ENCODE results near the gene SCD.
A peak's percentile ranks its signal among the peaks of the same experiment; 100 is the strongest.
"Not testable (repeated sequence)": the region's sequence is repeated elsewhere in the genome, so short reads cannot be mapped to it uniquely, and the experiment has no call there.

The SCD gene

DNA sequence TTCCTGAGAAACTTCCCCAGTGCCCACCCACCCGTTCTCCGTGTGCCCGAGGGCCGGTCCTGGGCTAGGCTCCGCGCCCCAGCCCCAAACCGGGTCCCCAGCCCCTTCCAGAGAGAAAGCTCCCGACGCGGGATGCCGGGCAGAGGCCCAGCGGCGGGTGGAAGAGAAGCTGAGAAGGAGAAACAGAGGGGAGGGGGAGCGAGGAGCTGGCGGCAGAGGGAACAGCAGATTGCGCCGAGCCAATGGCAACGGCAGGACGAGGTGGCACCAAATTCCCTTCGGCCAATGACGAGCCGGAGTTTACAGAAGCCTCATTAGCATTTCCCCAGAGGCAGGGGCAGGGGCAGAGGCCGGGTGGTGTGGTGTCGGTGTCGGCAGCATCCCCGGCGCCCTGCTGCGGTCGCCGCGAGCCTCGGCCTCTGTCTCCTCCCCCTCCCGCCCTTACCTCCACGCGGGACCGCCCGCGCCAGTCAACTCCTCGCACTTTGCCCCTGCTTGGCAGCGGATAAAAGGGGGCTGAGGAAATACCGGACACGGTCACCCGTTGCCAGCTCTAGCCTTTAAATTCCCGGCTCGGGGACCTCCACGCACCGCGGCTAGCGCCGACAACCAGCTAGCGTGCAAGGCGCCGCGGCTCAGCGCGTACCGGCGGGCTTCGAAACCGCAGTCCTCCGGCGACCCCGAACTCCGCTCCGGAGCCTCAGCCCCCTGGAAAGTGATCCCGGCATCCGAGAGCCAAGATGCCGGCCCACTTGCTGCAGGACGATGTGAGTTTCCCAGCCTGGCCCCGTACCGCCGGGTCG, at the start of gene SCD:
Gene SCD (plus strand): TSS at position 469 of the 803 bp plus-strand sequence. CDS start 272 bp downstream, at position 741.
- DNase-seq: peak; percentile 83 to 91

DNA sequence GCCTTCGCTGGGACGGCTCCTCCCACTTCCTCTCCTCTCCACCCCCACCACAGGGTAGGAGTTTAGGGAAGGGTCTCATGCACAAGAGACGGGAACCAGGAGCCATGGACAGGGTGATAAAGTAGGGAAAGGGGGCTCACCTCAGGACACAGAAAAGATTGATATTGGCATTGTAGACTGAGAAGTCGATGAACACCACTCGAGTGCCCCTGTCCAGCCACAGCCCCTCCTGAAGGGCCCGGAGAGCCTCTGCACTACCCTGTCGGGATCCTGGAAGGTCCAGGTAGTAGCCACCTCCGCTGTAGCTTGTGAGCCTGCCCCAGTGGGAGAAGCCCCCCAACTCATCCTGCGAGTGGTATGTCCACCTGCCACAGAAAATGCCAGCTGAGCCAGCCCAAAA, 49.8 kb upstream of the SCD start:
- no peak for DNase-seq

- DNase-seq: not testable (repeated sequence)
Observed at GRCh38 chr10:100301123-100301522, 45.9 kb upstream of the SCD start.

DNA sequence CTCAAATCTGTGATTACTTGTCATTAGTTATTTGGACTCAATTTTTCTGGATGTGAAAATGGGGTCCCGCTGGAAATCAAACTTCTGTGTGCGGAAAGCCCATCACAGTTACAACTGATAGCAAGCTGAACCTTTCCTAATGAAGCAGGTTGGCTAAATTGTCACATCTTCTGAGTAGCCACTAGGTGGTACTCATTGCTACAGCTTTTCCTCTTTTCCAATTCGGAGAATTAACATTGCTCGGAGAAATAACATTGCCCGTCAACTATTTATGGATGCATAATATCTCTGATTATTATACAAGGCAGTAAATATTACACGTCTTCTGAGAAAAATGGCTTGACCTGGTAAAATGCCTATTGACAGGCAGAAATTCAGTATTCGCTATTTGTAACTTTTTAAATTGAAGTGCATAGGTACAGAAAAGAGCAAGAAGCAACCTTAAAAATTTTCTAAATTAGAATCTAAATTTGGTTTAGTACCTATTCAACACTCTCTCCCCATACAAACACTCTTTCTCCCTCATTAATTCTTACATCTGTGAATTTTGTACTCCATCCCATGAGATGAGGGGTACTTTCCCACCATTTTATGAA, 43.2 kb upstream of the SCD start:
- DNase-seq: no peak

DNA sequence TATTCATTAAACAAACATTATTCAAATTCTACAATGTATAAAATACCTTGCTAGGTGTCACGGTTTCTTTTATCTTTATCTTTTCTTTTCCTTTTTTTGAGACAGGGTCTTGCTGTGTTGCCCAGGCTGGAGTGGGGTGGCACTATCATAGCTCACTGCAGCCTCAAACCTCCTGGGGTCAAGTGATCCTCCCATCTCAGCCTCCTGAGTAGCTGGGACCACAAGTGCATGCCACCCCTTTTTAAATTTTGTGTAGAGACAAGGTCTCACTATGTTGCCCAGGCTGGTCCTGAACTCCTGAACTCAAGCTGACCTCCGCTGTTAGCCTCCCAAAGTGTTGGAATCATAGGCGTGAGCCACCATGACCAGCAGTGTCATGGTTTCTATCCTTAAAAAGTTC, 42.6 kb upstream of the SCD start:
- no peak for DNase-seq

GRCh38 chr10:100306861-100307260, 40.2 kb upstream of the SCD start:
- no peak for DNase-seq

- DNase-seq: no peak
Observed at GRCh38 chr10:100307684-100308083, 39.3 kb upstream of the SCD start.

GRCh38 chr10:100311298-100311697, 35.7 kb upstream of the SCD start:
- no peak for DNase-seq

- no peak for DNase-seq
Observed at GRCh38 chr10:100315615-100316014, 31.4 kb upstream of the SCD start.

DNA sequence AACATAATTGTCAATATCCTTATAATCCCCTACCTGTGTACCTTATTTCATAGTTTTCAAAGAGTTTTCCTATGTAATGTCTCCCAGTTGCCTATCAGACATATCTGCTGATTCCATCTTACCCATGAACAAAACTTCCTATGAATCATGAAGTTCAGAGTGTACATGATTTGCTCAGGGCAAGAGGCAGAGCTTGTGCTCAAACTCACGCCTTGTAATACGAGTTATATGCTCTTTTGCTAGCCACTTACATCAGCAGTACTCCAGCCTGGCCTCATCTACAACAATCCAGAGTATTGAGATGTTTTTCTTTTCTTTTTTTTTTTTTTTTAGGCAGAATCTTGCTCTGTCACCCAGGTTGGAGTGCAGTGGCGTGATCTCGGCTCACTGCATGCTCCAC, 28.8 kb upstream of the SCD start:
- no peak for DNase-seq

DNA sequence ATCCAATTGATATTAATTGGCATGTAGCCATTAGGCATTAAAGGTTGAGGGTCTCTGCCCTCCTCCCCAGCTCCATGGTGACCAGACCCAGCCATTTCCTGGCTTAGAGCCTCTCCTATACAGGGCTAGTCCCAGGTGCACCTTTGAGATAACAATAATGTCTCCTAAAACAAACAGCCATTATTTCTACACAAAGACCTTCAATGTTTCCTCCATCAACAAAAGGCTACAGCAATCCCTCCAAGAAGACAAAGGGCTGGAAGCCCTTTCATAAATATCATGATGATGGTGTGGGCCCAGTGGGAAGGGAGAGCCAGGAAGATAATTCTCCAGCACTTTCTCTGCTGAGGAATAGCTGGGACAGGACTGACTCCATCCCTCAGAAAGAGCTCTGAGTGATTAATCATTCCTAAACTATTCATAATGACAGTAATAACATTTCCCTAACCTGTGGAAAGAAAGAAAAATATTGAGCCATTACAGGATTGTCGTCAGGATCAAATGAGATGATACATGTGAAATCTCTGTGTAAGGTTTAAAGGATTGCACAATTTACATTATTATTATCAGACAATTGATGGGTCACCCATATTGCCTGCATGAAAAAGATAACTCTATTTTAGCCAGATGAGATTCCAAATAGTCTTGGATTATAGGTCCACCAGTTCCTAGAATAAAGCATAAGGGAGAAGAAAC, 27.2 kb upstream of the SCD start:
- no peak for DNase-seq

- no peak for DNase-seq
Observed at GRCh38 chr10:100325158-100325557, 21.9 kb upstream of the SCD start.

DNA sequence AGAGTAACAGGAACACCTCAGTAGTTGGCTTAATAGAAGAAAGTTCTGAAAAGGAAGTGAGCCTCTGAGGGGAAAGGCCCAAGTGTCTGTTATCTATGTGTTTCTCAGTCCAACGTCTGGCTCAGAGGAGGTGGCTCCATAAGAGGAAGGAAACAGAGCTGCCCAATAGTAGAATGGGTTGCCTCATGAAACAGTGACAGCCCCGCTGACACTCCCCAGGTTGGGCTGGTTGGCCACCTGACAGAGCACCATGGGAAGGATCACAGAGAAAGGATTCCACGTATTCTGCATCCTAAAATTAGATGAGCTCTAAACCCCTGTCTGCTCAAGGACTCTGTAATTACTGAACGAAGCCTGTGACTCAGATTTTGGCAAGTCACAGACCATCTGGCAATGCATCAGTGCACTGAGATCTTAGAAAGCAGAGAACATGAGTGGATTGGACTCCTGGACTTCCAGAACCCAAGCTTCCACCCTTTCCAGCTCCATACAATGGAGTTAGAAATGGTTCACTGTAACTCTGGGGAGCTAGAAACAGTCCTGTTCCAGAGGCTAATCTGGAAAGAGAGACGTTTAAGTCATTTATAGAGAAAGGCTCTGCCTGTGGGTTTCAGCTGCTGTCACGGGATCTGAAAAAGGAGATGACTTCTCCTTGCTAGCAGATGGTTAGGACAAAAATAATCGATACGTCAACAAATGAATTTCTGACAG, 19.9 kb upstream of the SCD start:
- peak in 1 of 2 experiments; percentile 32 for DNase-seq

- no peak for DNase-seq
Observed at GRCh38 chr10:100327718-100328009, 19.4 kb upstream of the SCD start.

DNA sequence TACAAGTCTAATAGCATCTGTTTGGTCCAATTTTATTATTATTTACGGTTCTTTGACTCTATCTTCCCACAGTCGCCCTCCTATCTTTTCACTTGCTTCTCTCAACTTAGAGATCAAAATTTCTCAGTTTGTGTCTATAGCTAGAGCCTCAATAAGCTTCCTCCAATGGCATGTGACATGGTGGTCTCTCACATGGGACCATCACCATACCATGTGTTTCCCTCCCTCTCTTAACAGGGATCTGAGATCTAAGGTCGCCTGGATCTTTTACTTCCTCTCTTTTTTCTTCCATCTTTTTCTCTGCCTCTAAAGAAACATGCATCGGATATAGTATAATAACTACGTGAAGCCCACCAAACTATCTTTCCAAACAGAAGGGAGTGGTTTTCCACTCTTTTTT, 18.8 kb upstream of the SCD start:
- DNase-seq: no peak

DNA sequence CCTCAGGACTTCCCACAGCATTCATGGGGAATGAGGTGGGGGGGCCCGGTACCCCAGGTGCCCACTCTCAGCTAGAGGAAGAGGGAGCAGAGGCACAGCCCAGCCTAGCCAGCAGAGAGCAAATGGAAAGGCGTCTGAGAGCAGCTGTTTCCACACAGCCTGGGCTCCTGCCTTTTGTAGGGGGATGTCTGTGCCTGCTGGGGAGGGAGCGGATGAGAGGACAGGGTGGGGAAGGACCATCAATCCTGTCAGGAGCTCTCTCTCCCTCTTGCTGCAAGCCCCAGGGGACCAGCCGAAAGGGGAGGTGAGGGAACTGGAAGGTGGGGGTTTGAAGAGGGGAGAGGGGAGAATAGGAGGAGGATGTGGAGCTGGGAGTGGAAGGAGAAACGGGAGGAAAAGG, 17.0 kb upstream of the SCD start, which contains the start of gene PKD2L1:
Gene PKD2L1 (minus strand): TSS at position 150 of the 400 bp plus-strand sequence. CDS start 125 bp downstream, at position 25.
- no peak for DNase-seq

DNA sequence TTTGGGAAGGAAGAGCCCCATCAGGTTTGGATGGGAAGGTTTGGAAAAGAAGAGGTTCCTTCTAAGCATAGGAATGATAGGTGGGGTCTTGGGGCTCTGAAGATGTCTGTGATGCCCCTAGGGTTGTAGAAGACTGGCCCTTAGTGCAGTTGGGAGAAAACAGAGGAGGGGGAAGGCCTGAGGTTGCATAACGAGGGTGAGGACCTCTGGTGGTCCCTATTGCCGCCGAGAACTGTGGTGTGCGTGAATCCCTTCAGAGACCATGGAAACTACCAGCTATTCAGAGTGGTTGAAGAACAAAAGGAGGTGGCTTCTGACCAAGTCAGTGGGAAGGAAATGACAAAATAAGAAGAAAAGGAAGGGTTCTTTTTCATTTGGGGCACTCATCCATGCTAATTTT, 13.9 kb upstream of the SCD start:
- DNase-seq: no peak

- no peak for DNase-seq
Observed at GRCh38 chr10:100333661-100334440, 13.2 kb upstream of the SCD start.

DNA sequence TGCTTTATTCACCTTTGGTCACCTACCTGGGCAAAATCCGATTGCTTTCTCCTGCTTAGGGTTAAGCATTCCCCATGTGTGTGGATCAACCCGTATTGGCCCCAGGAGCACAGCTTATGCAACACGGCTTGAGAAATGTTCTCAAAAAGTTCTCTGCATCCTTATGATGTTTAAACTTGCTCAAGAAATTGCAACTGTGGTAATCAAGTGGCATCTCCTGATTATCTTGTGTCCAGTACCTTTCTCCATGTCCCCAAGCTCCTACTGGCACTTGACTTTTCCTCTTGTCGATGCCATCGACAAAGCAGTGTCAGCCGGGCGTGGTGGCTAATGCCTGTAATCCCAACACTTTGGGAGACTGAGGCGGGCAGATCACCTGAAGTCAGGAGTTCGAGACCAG, 12.3 kb upstream of the SCD start:
- DNase-seq: no peak

DNA sequence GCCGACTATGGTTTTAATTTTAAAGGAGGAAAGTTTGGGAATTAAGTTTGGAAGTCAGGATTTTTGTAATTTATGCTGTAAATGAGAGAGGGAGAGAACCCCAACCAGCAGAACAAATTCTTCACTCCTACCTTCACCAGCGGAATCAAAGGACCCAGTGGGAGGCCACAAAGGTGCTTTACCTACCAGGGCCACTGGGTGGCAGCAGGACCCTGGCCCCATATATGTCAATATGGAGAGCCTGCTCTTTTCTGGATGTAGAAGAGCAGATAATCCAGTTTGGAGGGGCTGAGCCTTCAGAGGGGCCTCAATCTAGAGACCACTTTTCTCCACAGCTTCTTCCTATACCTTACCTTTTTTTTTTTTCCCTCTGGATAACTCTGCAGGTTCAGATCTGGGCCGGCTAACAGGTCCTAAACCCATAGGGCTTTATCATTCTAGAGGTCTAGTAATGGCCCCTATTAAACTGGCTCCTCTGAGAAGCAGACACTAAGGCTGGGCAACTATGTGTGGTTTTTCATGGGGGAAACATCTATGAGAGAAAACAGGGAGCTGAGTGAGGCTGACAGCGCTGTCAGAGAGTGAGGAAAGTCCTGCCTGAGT, 8.5 kb upstream of the SCD start:
- DNase-seq: peak; percentile 86 to 89

DNA sequence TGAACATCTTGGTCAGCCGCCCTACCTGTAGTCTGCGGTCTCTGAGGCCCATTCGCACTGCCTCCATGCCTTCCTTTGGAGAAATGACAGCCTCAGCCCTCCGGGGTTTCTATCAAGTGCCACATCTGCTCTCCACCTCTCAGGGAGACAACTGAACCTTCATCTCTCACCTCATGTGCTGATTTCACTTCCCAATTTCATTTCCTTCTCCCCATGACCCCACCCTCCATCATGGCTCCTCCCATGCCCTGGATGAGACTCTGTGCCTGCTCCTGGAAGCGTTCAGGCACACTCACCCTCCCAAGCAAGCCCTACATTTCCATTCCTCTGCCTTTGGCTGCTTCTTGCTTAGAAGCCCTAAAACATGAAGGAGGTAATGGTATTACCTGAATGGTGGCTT, 7.8 kb upstream of the SCD start:
- DNase-seq: no peak

All from activated CD4-positive, alpha-beta T cell treated with anti-CD3 and anti-CD28 coated beads, Interleukin-2, amount 50 U/mL, for 48 hours (primary cell).